GM23338 (cell line): ENCODE measurements around the gene CCNG1.
"Not testable (repeated sequence)": the region's sequence is repeated elsewhere in the genome, so short reads cannot be mapped to it uniquely, and the experiment has no call there.

ENCODE experiments used
- CTCF ChIP-seq, 2 experiments: fragments of 200-600 bp in 1 of 2; sonication (generic) in 1 of 2; conservative IDR thresholded peaks; 2 replicates each; pipeline versions ENCODE4 v1.5.1 to v1.6.1; 2016 to 2017; ENCODE audit warnings: antibody characterized with exemption in 2 of 2, low read depth in 2 of 2, mild to moderate bottlenecking in 2 of 2, moderate library complexity in 1 of 2
- REST ChIP-seq: IDR thresholded peaks from one replicate; pipeline ENCODE4 v1.6.1; 2018; ENCODE audit warnings: antibody characterized with exemption; ENCODE audit not compliant: unreplicated experiment

GRCh38 chr5:163396818-163397340 lies 40.5 kb upstream of the CCNG1 start:
- TF ChIP-seq CTCF (conservative IDR thresholded peaks at IDR 0.05; ENCODE audit: low read depth in 2 of 2); REST: not testable (repeated sequence)
